ENCODE measurements around the gene DYNC1I2. TPM values are rescaled to one million over a fixed set of nuclear protein-coding genes. Genes with fewer than 3 reads are reported as not detected.

DYNC1I2 gene
- polyA plus RNA-seq, 1 of the 3 experiments (the other 2 are of a cell fraction): 99.7 TPM

GRCh38 chr2:171728989-171729951 is 42.0 kb downstream of the DYNC1I2 start:
- H3K27ac ChIP-seq (ENCODE audit: low read depth in 2 of 2, low read length in 1 of 2): no peak overlapping the region
- H3K4me1 ChIP-seq (ENCODE audit: control insufficient read depth in 1 of 2, insufficient read depth in 2 of 2, low read depth in 1 of 2, low read length in 1 of 2): peaks cover 4 to 16% of the 10 kb centered on the region in 2 experiments; a peak in 3 of 4 replicates
- no peak overlapping the region for H3K9ac ChIP-seq
- no peaks in the 10 kb centered on the region for H3K27me3 ChIP-seq (ENCODE audit: insufficient read depth)
- no peaks in the 10 kb centered on the region for H3K9me2 ChIP-seq
- peaks cover 15% of the 10 kb centered on the region for H3F3A ChIP-seq (replicated peaks; ENCODE audit: insufficient read depth)
- no peak for DNase-seq
- CTCF ChIA-PET: interaction anchor here (1.1 kb wide), 1 partner anchor 21 kb away, joined by 3 read pairs; no protein-coding TSS in a partner anchor
- 79% methylated on average over 3 of the region's 3 CpGs for WGBS (ENCODE audit: low lambda C conversion rate)
- POLR2A ChIA-PET: no interaction called here
- H2AFZ ChIP-seq (ENCODE audit: low read depth): no peak overlapping the region
- H3K4me3 ChIP-seq (ENCODE audit: low read depth in 2 of 2, low read length in 1 of 2): no peak overlapping the region
- H3K4me2 ChIP-seq: no peak overlapping the region
- TF ChIP-seq IRF3 (IDR thresholded peaks at IDR 0.05; ENCODE audit: low read depth, low read length) (no peak), RAD21 (IDR thresholded peaks at IDR 0.05; ENCODE audit: low read length) (no peak)
- no peaks in the 10 kb centered on the region for H4K20me1 ChIP-seq (ENCODE audit: insufficient read depth)
- H3K79me2 ChIP-seq (ENCODE audit: insufficient read depth): no peaks in the 10 kb centered on the region; the same call in none of the 2 replicates
- H3K36me3 ChIP-seq (replicated peaks in 1 of 2; ENCODE audit: control insufficient read depth in 1 of 2, insufficient read depth in 2 of 2, low read length in 1 of 2): peaks cover 72 to 94% of the 10 kb centered on the region in 2 experiments
- no peaks in the 10 kb centered on the region for H3K9me3 ChIP-seq

DNA sequence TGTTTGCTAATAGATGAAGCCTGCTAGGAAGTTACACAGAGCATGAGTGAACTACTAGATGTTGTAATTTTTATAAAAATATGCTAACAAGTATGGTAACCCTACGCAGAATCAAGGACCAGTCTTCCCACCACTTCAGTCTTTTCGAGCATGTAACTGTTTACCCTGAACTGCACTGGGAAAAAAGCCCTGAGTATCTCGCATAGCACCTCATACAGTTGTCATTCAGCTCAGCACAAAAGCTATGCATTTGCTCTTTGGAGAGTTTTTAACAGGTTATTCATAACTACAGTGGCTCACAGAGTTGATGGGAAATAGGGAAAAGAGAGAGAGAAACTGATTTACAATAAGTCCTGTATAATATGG is 42.7 kb downstream of the DYNC1I2 start:
- Histone ChIP-seq H3F3A (replicated peaks; ENCODE audit: insufficient read depth) (peaks cover 10% of the 10 kb centered on the region), H3K27ac (ENCODE audit: low read depth in 2 of 2, low read length in 1 of 2) (no peak overlapping the region), H2AFZ (ENCODE audit: low read depth) (no peak overlapping the region), H3K9me3 (no peaks in the 10 kb centered on the region), H3K9me2 (no peaks in the 10 kb centered on the region), H3K79me2 (ENCODE audit: insufficient read depth) (no peaks in the 10 kb centered on the region; the same call in none of the 2 replicates), H3K9ac (no peak overlapping the region), H4K20me1 (ENCODE audit: insufficient read depth) (no peaks in the 10 kb centered on the region), H3K4me3 (ENCODE audit: low read depth in 2 of 2, low read length in 1 of 2) (no peak overlapping the region), H3K27me3 (ENCODE audit: insufficient read depth) (no peaks in the 10 kb centered on the region), H3K36me3 (replicated peaks in 1 of 2; ENCODE audit: control insufficient read depth in 1 of 2, insufficient read depth in 2 of 2, low read length in 1 of 2) (peaks cover 73 to 94% of the 10 kb centered on the region in 2 experiments), H3K4me2 (no peak overlapping the region), H3K4me1 (ENCODE audit: control insufficient read depth in 1 of 2, insufficient read depth in 2 of 2, low read depth in 1 of 2, low read length in 1 of 2) (peaks cover 0 to 10% of the 10 kb centered on the region in 2 experiments; a peak in 2 of 4 replicates)
- DNase-seq: no peak
- POLR2A ChIA-PET: no interaction called here
- CTCF ChIA-PET: interaction anchor here (1.1 kb wide), 1 partner anchor 20 kb away, joined by 3 read pairs; no protein-coding TSS in a partner anchor
- TF ChIP-seq CHD2 (IDR thresholded peaks at IDR 0.05; ENCODE audit: low read length, partially characterized antibody): no peak
- no peak for TF ChIP-seq ELF1 (IDR thresholded peaks at IDR 0.05)
- TF ChIP-seq FOXM1 (IDR thresholded peaks at IDR 0.05; ENCODE audit: low read depth): no peak
- no peak for TF ChIP-seq TCF12 (IDR thresholded peaks at IDR 0.05)
- TF ChIP-seq NFIC (IDR thresholded peaks at IDR 0.05; ENCODE audit: borderline replicate concordance): no peak
- TF ChIP-seq GATA2 (CRISPR knock-in tag; IDR thresholded peaks at IDR 0.05): no peak
- no peak for TF ChIP-seq RCOR1 (IDR thresholded peaks at IDR 0.05; ENCODE audit: low read length)
- TF ChIP-seq REST (IDR thresholded peaks at IDR 0.05; ENCODE audit: low read depth, low read length): no peak
- TF ChIP-seq CTCF (IDR thresholded peaks at IDR 0.05): no peak
- no peak for TF ChIP-seq SIN3A (IDR thresholded peaks at IDR 0.05; ENCODE audit: borderline replicate concordance, low read depth, low read length)
- TF ChIP-seq FOSL2 (IDR thresholded peaks at IDR 0.05; ENCODE audit: borderline replicate concordance, low read depth): no peak
- no peak for TF ChIP-seq NRF1 (IDR thresholded peaks at IDR 0.05; ENCODE audit: low read depth, low read length)
- TF ChIP-seq GABPA (IDR thresholded peaks at IDR 0.05; ENCODE audit: low read depth): no peak
- WGBS (ENCODE audit: low lambda C conversion rate): 62% methylated on average over 3 of the region's 3 CpGs

Data from SK-N-SH (cell line).